Muscle layer of duodenum (tissue), 2 donors: ENCODE measurements around the gene FLOT1.
"Not testable (repeated sequence)": the region's sequence is repeated elsewhere in the genome, so short reads cannot be mapped to it uniquely, and the experiment has no call there.

Experiments used
- H3K27ac ChIP-seq: one replicate; pipeline ENCODE4 v1.7.0; 2013; ENCODE audit warnings: mild to moderate bottlenecking, low read length
- H3K27me3 ChIP-seq: one replicate; pipeline ENCODE4 v1.7.0; 2013; ENCODE audit warnings: low read depth, mild to moderate bottlenecking, control low read depth, low read length
- H3K36me3 ChIP-seq, 2 donors: one replicate each; pipeline ENCODE4 v1.7.0; 2013; ENCODE audit warnings: low read length in 2 of 2, control low read depth in 1 of 2, mild to moderate bottlenecking in 1 of 2; ENCODE audit not compliant: insufficient read depth in 2 of 2, control insufficient read depth in 1 of 2
- H3K4me1 ChIP-seq, 2 donors: one replicate each; pipeline ENCODE4 v1.7.0; 2013; ENCODE audit warnings: low read length in 2 of 2, mild to moderate bottlenecking in 2 of 2, control low read depth in 1 of 2, moderate library complexity in 1 of 2; ENCODE audit not compliant: insufficient read depth in 2 of 2, control insufficient read depth in 1 of 2
- H3K4me3 ChIP-seq, 2 donors: one replicate each; pipeline ENCODE4 v1.7.0; 2013; ENCODE audit warnings: low read length in 2 of 2, low read depth in 1 of 2, mild to moderate bottlenecking in 1 of 2
- H3K9me3 ChIP-seq, 2 donors: one replicate each; pipeline ENCODE4 v1.7.0; 2013; ENCODE audit warnings: low read length in 2 of 2, control low read depth in 1 of 2, mild to moderate bottlenecking in 1 of 2; ENCODE audit not compliant: control insufficient read depth in 1 of 2
- donor health status: healthy.

The FLOT1 gene

DNA sequence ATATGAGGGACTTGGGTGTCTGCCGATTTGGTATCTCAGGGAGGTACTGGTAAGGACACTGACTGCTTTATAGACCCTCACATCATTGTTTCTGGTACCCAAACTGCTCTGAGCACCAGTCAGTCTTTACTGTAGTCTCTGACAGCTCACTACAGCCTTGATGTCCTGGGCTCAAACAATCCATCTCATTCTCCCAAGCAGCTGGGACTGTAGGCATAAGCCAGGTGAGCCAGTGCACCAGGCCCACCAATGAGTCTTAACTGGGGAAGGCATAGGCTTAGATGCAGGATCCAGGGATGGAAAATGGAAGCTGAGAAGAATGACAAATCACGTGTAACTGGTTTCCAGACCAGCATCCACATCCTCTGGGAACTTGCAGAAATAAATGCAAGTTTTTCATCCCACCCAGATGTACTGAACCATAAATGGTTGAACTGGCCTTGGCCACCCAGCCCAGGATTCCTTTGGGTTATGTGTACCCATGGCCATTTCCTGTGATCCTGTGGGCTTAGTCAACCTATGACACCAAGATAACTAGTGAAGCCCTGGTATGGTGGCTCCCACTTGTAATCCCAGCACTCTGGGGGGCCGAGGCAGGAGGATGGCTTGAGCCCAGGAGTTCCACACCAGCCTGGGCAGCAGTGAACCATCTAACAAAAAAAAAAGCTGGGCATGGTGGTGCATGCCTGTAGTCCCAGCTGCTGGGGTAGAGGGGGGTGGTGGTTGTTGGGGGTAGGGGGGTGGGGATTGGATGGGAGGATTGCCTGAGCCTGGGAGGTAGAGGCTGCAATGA lies 16.6 kb downstream of the FLOT1 start:
- H3K36me3 ChIP-seq: peaks cover 60 to 66% of the 10 kb centered on the region in 2 donors
- no peak overlapping the region for H3K4me3 ChIP-seq
- H3K27me3 ChIP-seq: no peaks in the 10 kb centered on the region
- H3K27ac ChIP-seq: no peak overlapping the region
- H3K4me1 ChIP-seq: peaks cover 0 to 47% of the 10 kb centered on the region in 2 donors
- no peaks in the 10 kb centered on the region for H3K9me3 ChIP-seq

DNA sequence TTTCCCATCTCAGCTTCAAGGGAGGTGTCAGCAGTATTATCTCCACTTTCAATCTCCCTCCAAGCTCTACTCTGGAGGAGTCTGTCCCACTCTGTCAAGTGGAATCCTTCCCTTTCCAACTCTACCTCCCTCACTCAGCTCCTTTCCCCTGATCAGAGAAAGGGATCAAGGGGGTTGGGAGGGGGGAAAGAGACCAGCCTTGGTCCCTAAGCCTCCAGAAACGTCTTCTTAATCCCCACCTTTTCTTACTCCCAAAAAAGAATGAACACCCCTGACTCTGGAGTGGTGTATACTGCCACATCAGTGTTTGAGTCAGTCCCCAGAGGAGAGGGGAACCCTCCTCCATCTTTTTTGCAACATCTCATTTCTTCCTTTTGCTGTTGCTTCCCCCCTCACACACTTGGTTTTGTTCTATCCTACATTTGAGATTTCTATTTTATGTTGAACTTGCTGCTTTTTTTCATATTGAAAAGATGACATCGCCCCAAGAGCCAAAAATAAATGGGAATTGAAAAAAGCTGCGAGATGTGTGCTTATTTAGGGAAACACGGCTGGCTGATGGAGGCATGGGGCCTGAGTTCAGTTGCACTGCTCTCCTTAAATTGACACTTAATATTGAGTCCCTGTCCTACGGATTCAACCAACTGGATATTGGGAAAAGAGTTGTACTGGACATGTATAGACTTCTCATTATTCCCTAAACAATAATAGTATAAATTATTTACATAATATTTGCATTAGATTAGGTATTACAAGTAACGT lies 17.4 kb downstream of the FLOT1 start:
- Histone ChIP-seq H3K4me1 (peaks cover 0 to 41% of the 10 kb centered on the region in 2 donors), H3K36me3 (peaks cover 53 to 58% of the 10 kb centered on the region in 2 donors), H3K27ac (no peak overlapping the region), H3K27me3 (no peaks in the 10 kb centered on the region), H3K4me3 (no peak overlapping the region), H3K9me3 (no peaks in the 10 kb centered on the region)

DNA sequence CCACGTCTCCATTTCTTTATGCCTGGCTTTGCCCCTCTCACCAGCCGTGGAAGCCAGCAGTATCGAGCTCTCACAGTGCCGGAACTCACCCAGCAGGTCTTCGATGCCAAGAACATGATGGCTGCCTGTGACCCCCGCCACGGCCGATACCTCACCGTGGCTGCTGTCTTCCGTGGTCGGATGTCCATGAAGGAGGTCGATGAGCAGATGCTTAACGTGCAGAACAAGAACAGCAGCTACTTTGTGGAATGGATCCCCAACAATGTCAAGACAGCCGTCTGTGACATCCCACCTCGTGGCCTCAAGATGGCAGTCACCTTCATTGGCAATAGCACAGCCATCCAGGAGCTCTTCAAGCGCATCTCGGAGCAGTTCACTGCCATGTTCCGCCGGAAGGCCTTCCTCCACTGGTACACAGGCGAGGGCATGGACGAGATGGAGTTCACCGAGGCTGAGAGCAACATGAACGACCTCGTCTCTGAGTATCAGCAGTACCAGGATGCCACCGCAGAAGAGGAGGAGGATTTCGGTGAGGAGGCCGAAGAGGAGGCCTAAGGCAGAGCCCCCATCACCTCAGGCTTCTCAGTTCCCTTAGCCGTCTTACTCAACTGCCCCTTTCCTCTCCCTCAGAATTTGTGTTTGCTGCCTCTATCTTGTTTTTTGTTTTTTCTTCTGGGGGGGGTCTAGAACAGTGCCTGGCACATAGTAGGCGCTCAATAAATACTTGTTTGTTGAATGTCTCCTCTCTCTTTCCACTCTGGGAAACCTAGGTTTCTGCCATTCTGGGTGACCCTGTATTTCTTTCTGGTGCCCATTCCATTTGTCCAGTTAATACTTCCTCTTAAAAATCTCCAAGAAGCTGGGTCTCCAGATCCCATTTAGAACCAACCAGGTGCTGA lies 18.4 kb downstream of the FLOT1 start:
- not testable (repeated sequence) for H3K27me3 ChIP-seq, H3K9me3 ChIP-seq, H3K4me3 ChIP-seq, H3K27ac ChIP-seq
- Histone ChIP-seq H3K4me1 (peaks cover 6 to 49% of the 10 kb centered on the region in 2 donors), H3K36me3 (peaks cover 45 to 52% of the 10 kb centered on the region in 2 donors)

DNA sequence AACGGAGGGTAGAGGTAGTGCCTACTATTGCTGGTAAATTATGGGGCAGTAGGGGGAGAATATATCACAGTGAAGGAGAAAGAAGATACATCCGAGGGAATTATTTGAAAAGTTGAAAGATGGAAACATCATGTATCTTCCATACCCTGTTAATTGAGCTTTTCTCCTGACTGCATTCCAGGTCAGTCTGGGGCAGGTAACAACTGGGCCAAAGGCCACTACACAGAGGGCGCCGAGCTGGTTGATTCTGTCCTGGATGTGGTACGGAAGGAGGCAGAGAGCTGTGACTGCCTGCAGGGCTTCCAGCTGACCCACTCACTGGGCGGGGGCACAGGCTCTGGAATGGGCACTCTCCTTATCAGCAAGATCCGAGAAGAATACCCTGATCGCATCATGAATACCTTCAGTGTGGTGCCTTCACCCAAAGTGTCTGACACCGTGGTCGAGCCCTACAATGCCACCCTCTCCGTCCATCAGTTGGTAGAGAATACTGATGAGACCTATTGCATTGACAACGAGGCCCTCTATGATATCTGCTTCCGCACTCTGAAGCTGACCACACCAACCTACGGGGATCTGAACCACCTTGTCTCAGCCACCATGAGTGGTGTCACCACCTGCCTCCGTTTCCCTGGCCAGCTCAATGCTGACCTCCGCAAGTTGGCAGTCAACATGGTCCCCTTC lies 19.2 kb downstream of the FLOT1 start:
- Histone ChIP-seq H3K4me1 (peaks cover 7 to 53% of the 10 kb centered on the region in 2 donors), H3K27ac (peak overlapping the region; percentile 40), H3K36me3 (peaks cover 43 to 52% of the 10 kb centered on the region in 2 donors)
- H3K9me3 ChIP-seq, H3K27me3 ChIP-seq, H3K4me3 ChIP-seq: not testable (repeated sequence)

DNA sequence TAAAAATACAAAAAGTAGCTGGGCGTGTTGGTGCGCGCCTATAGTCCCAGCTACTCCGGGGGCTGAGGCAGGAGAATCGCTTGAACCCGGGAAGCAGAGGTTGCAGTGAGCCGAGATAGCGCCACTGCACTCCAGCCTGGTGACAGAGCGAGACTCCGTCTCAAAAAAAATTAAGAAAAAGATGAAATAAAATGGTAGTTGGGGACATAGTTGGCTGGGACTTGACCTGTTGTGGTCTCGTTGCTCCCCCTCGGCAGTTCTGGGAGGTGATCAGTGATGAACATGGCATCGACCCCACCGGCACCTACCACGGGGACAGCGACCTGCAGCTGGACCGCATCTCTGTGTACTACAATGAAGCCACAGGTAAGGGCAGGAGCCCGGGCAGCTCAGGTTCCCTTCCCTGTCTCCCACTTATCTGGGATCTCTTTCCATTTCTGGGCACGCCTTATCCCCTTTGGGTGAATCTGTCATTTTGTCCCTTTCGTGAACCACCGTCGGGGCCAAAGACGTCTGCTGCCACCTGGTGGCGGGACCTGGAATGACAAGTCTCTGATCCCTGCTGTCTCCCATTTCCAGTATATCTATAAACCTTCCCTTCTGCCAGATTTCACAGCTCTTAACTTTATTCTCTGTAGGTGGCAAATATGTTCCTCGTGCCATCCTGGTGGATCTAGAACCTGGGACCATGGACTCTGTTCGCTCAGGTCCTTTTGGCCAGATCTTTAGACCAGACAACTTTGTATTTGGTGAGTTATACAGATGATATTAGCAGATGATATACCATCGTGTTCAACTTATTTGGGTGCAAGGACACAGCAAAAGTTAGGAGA lies 20.0 kb downstream of the FLOT1 start:
- Histone ChIP-seq H3K36me3 (peaks cover 35 to 44% of the 10 kb centered on the region in 2 donors), H3K4me3 (peak overlapping the region; percentile 63 to 92), H3K27me3 (no peaks in the 10 kb centered on the region), H3K9me3 (no peaks in the 10 kb centered on the region), H3K4me1 (peaks cover 7 to 53% of the 10 kb centered on the region in 2 donors), H3K27ac (peak overlapping the region; percentile 40)

DNA sequence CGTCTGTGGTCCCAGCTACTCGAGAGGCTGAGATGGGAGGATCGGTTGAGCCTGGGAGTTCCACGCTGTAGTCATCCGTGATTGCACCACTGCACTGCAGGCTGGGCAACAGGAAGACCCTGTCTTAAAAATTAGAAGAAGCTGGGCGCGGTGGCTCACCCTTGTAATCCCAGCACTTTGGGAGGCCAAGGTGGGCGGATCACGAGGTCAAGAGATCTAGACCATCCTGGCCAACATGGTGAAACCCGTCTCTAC lies 20.5 kb downstream of the FLOT1 start:
- H3K27ac ChIP-seq: peak overlapping the region; percentile 77
- peaks cover 30 to 39% of the 10 kb centered on the region in 2 donors for H3K36me3 ChIP-seq
- H3K4me1 ChIP-seq: peaks cover 7 to 53% of the 10 kb centered on the region in 2 donors

DNA sequence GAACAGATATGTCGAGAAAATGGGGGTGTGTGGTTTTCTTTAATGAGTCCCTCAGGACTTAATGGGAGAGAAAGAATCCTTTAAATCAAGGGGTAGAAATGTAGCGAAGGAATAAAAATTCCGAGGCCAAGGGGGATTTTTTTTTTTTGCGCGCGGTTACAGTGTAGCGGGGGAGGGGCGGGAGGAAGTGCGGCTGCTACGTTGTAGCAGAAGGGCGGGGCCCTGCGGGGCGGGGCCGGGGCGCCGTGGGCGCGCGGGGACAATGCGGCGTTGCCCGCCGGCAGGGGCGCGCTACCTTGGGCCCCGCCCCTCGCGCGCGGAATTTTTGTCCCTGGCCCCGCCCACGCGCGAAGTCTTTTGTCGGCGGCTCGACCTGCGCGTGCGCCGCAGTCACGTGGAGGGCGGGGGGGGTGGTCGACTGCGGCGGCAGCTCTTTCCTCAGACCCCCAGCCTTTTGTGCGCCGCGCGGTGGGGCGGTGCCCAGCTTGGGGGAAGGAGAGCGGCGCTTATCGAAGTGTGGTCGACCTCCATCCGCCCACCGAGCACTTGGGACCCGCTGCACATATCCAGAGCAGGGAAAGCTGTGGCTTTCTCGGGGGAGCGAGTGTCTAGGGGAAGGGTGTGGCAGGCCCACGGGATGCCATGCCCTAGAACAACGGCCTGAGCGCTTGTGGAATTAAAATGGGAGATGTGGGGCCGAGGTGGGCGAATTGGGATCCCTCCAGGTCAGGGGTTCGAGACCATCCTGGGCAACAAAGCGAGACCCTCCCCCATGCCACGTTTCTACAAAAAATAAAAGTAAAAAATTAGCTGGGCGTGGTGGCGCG lies 21.1 kb downstream of the FLOT1 start:
- H3K27me3 ChIP-seq: no peaks in the 10 kb centered on the region
- H3K27ac ChIP-seq: peak overlapping the region; percentile 98
- peaks cover 10 to 57% of the 10 kb centered on the region in 2 donors for H3K4me1 ChIP-seq
- peak overlapping the region; percentile 92 to 95 for H3K4me3 ChIP-seq
- peaks cover 28 to 34% of the 10 kb centered on the region in 2 donors for H3K36me3 ChIP-seq
- H3K9me3 ChIP-seq: no peaks in the 10 kb centered on the region

More for the DNA sequence above, 20.5 kb downstream of the FLOT1 start:
- peak overlapping the region; percentile 63 to 92 for H3K4me3 ChIP-seq
- not testable (repeated sequence) for H3K9me3 ChIP-seq, H3K27me3 ChIP-seq

DNA sequence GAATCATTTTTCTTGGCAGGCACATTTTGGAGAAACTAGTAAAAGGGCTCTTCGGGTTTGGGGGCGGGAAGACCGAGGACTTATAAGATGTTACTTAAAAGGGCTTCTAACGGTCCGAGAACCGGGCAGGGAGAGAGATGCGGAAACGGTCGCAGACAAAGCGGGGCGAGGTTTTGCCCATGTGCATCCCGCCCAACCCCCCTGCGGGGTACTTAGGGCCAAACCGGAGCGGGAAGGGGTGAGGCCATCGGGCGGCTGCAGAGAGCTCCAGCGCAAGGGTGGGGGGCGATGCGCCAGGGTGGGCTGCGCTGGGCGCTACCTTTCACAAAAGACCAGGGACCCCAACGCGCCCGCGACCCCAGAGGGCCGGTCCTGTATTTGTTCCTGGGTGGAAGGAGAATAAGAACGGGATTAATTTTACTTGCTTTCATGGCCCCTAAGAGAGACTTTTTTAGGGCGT lies 21.7 kb downstream of the FLOT1 start:
- Histone ChIP-seq H3K4me3 (peak overlapping the region; percentile 92 to 95), H3K27ac (peak overlapping the region; percentile 98), H3K27me3 (no peaks in the 10 kb centered on the region), H3K36me3 (peaks cover 24 to 30% of the 10 kb centered on the region in 2 donors), H3K4me1 (peaks cover 11 to 56% of the 10 kb centered on the region in 2 donors), H3K9me3 (no peaks in the 10 kb centered on the region)

DNA sequence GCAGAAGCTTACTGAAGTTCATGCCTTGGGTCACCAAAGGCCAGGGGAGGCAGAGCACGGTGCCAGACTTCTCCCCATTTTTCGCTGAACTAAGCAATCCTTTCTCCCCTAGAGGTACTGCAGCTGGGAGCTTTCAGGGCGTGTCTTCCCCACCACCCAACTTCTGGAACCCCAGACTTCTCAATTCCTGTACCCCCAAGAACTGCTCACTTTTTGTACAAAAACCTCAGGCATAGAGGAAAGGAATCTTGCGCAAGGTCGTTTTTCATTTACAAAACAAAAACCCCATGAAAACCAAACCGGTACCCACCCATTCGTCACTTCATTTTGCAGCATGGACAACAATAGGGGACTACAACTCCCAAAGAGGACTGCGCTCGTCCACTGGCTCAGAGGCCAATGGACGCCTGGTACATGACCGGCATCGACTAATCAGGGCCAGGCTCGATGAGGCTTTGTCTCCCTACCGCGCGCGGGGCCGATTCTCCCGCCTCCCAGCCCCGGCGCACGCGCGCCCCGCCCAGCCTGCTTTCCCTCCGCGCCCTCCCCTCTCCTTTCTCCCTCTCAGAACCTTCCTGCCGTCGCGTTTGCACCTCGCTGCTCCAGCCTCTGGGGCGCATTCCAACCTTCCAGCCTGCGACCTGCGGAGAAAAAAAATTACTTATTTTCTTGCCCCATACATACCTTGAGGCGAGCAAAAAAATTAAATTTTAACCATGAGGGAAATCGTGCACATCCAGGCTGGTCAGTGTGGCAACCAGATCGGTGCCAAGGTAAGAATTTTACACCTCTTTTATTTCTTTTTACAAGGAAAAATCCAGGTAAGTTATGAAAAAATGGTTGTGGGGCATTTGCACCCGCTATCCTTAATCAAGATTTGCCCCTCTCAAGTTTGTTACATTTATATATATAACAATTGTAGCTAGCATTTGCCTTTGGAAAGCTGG lies 22.4 kb downstream of the FLOT1 start, which contains the start of gene TUBB:
TUBB (plus strand) TSS at position 562 of the 947 bp plus-strand sequence; CDS start at position 717, 155 bp downstream.
- Histone ChIP-seq H3K27ac (peak within 1 kb of the TSS; percentile 98), H3K4me3 (peak within 1 kb of the TSS; percentile 92 to 95), H3K4me1 (peaks cover 11 to 51% of the 10 kb centered on the region in 2 donors)

More for the DNA sequence above, 22.4 kb downstream of the FLOT1 start, which contains the start of gene TUBB:
- H3K27me3 ChIP-seq: no peaks in the 10 kb centered on the region
- H3K9me3 ChIP-seq: no peaks in the 10 kb centered on the region
- peaks cover 19 to 25% of the 10 kb centered on the region in 2 donors for H3K36me3 ChIP-seq
